ENCODE results near the gene CCDC12.
"Not testable (repeated sequence)": the region's sequence is repeated elsewhere in the genome, so short reads cannot be mapped to it uniquely, and the experiment has no call there.

Gene CCDC12

GRCh38 chr3:46916278-46916677 is 60.3 kb downstream of the CCDC12 start:
- Histone ChIP-seq H3K27ac (no peak overlapping the region), H3K4me3 (no peak overlapping the region)
- DNase-seq (ENCODE audit: low spot score): no peak
- TF ChIP-seq CTCF (IDR thresholded peaks at IDR 0.05): no peak

GRCh38 chr3:46915297-46915822 is 61.2 kb downstream of the CCDC12 start:
- TF ChIP-seq CTCF (IDR thresholded peaks at IDR 0.05): no peak
- no peak overlapping the region for H3K27ac ChIP-seq
- no peak for DNase-seq (ENCODE audit: low spot score)
- H3K4me3 ChIP-seq: no peak overlapping the region

GRCh38 chr3:46914849-46915248 is 61.7 kb downstream of the CCDC12 start:
- TF ChIP-seq CTCF (IDR thresholded peaks at IDR 0.05): no peak
- no peak for DNase-seq (ENCODE audit: low spot score)
- no peak overlapping the region for H3K27ac ChIP-seq
- no peak overlapping the region for H3K4me3 ChIP-seq

GRCh38 chr3:46913644-46914043 is 62.9 kb downstream of the CCDC12 start:
- Histone ChIP-seq H3K4me3 (no peak overlapping the region), H3K27ac (no peak overlapping the region)
- DNase-seq (ENCODE audit: low spot score): no peak
- no peak for TF ChIP-seq CTCF (IDR thresholded peaks at IDR 0.05)

- DNase-seq (ENCODE audit: low spot score): no peak
- Histone ChIP-seq H3K4me3 (no peak overlapping the region), H3K27ac (no peak overlapping the region)
- no peak for TF ChIP-seq CTCF (IDR thresholded peaks at IDR 0.05)
Measured at GRCh38 chr3:46912986-46913385, 63.6 kb downstream of the CCDC12 start.

GRCh38 chr3:46910914-46911313 is 65.6 kb downstream of the CCDC12 start:
- DNase-seq (ENCODE audit: low spot score); H3K27ac ChIP-seq; H3K4me3 ChIP-seq: not testable (repeated sequence)

GRCh38 chr3:46910166-46910760 is 66.3 kb downstream of the CCDC12 start:
- TF ChIP-seq CTCF (IDR thresholded peaks at IDR 0.05): no peak
- H3K27ac ChIP-seq: no peak overlapping the region
- no peak for DNase-seq (ENCODE audit: low spot score)
- H3K4me3 ChIP-seq: no peak overlapping the region

Data from coronary artery (tissue), 2 donors.